GM18517 (cell line): Measurements from ENCODE around the gene TERB1.

Experiments used
- ATAC-seq: cut with Tn5 transposase; IDR thresholded peaks from one replicate; pipeline ENCODE4 v1.9.1; 2021; ENCODE audit warnings: mild to moderate bottlenecking, moderate library complexity; ENCODE audit not compliant: unreplicated experiment

The TERB1 gene, protein sequence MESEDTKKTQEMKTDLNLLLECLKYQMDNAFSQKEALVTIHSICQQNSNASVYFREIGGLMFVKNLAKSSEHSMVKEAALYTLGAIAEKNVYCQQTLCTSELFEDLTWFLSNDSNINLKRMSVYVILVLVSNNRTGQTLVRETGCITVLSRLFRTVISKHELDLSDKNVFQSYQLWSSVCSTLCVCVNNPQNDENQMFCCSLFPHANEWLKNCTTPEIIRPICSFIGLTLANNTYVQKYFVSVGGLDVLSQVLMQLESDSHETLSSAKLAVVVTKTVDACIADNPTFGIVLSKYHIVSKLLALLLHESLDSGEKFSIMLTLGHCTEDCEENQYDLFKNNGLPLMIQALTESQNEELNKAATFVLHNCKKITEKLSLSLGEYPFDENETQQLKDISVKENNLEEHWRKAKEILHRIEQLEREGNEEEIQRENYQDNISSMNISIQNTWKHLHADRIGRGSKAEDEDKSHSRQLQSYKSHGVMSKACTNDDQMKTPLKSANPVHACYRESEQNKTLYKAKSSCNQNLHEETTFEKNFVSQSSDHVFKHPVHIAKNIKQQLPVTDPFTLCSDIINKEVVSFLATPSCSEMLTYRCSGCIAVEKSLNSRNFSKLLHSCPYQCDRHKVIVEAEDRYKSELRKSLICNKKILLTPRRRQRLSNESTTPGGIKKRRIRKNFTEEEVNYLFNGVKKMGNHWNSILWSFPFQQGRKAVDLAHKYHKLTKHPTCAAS

DNA sequence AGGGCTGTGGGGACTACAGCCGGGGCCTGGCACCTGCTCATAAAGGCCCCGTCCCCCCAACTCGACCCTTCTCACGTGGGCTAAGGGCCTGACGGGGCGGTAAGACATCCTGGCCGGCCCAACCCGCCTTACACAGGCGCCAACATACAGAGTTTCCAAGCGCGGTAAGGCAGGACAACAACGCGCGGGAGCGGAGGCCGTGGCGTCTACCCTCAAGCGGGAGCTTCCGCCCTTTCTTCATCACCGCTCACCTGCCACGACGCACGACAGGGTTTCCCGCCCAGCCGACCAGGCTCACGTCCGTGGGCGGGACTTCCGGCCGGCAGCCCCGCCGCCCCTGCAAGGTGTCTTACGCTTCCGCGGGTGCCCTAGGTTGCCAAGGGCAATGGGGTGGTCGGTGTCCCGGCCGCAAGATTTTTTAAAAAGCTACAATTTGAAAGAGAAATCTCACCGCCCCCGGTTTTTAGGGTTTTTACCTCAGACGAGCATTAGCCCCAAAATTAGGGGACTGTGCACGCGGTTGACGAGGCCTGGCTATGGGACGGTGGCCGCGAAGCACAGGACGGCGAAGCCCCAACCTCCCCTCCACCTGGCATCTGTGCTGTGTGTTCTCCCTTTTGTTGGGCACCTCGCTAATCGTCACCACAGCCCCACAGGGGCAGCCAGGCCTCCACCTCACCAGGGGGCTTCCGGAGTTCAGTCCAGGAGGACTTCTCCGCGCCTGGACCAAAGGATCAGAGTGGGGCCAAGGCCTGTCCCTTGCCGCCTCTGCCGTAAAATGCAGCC lies at the start of gene TERB1:
Gene TERB1 (minus strand): TSS at position 265 of the 786 bp plus-strand sequence. CDS start 4,786 bp downstream, outside the sequence.
- ATAC-seq: no peak

DNA sequence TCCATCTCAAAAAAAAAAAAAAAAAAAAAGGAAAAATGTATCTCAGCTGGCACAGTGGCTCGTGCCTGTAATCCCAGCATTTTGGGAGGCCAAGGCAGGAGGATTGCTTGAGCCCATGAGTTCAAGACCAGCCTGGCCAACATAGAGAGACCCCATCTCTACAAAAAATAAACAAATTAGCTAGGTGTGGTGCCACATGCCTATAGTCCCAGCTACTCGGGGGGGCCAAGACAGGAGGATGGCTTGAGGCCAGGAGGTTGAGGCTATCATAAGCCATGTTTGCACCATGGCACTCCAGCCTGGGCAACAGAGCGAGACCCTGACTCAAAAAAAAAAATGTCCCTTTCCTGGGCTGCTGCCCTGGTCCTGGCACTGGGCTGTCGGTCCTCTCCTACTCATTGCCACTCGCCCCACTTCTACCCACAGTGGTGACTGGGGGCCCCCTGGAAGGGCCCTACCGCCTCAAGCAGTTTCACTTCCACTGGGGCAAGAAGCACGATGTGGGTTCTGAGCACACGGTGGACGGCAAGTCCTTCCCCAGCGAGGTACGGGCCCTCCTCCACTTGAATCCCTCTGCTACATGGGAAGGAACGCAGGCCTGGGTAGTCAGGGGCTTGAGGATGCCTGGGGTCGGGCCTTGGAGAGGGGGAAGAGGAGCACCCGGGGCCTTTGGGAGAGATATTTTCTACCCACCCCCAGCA lies 48.9 kb upstream of the TERB1 start:
- no peak for ATAC-seq

DNA sequence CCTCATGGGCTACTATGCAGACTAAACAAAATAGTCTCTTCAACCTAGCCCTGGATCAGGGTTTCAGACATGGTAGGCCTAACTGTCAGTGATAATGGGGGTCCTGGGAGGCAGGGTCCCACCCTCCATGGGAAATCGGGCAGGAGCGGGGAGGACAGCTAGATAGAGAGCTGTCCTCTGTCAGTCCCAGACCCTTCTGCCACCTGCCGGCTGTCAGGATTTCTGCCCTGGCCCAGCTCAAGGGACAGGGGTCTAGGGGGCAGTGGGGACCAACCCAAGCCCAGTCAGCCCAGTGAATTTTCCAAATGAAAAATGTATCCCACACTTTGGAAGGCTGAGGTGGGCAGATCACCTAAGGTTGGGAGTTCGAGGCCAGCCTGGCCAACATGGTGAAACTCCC lies 48.2 kb upstream of the TERB1 start:
- ATAC-seq: no peak

DNA sequence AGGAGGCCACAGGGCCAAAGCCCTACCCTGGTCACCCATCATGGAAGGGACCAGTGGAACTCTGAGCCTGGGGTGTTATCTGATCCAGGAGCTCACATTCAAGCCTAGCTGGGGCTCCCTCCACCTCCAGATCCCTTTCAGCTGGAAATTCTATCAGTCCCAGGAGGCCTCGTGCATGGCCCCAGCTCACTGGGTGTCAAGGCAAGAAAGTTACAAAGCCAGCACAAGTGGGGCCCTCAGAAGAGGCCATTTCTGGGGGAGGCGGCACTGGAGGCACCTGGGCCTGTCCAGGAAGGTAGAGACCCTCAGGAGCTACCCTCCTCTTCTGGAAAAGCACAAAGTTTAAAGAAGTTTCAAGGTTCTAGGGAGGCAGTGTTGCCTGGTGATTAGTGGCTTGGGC lies 47.6 kb upstream of the TERB1 start:
- no peak for ATAC-seq

DNA sequence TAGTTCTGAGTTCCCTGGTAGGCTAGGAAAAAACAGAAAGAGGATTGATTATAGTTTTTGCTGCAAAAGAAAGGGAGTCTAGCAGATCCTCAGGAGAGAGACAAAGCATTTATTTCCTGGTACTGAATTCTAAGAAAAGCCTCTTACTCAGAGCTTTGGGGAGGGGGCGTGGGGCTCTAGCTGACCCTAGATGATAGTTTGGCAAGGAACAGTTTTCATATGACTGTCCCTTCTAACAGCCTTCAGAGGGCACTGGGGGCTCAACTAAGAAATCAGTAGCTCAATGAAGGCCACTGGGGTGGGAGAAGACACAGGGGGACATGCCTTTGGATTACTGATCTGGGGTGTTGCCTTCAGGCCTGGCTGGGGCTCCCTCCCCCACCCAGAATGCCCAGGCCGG lies 46.8 kb upstream of the TERB1 start:
- no peak for ATAC-seq

DNA sequence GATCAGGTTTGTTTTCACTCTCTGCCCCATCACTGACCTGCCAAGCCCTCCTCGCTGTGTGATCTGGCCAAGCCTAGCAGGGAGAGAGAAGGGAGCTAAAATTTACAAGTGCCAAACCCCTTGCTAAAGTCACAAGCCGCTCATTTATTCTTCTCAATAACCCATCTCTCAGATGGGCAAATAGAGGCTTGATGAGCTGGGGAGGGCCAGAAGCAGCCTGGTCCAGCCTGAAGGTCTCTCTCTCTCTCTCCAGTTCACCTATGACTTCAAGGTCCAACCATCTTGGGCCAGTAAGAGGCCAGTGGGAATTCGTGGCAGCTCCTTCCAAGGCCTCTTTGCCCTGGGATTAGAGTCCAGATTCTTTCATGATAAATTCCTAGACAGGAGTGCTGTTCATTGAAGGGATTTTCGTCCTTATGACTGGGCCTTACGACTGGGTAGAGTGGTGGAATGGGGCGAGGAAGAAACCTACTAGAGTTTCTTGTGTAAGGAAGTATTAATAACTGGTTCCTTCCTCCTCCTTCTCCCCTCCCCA lies 46.2 kb upstream of the TERB1 start:
- ATAC-seq: no peak

DNA sequence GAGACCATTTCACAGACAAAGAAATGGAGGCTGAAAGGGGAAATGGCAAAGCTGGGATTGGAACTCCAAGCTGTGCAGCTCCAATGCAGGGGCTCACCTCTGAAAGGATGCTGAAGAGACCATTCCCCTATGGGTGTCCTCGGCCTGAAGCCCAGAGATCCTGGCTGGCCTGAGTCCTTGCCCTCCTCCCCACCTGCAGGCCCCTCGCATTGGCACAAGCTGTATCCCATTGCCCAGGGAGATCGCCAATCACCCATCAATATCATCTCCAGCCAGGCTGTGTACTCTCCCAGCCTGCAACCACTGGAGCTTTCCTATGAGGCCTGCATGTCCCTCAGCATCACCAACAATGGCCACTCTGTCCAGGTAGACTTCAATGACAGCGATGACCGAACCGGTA lies 45.4 kb upstream of the TERB1 start:
- no peak for ATAC-seq

DNA sequence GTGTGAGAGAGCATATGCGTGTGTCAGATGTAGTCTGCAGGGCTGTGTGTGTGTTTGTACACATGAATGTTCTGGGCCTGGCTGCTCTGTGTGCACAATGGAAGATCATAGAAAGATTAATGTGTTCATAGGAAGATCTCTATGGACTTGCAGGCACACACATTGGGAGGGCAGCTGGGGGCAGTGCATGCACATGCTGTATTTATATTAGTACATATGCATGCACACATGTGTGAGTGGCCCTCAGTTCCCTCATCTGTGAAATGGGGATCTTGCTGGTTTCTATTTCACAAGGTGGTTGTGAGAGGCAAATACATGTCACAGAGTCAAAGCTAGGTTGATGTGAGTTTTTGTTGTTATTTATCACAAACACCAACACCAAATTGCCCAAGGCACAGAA lies 44.9 kb upstream of the TERB1 start:
- ATAC-seq: no peak

DNA sequence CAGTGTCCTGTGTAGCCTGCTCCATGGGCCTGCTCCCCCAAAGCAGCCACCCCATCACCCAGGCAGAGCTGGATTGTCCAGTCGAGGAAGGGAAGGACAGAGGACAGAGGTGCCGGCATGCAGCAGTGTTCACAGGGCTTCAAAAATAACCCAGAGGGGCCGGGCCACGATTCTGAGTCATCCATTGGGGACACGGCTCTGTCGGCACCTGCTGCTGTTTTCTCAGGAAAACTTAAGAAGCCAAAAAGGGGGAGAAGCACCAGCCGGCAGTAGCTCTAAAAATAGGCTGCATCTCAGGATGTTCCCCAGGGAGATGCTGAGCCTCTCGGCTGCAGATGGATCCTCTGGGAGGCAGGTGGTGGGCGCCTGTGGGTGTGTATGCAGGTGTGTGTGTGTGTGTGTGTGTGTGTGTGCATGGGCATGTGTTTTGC lies 44.4 kb upstream of the TERB1 start:
- ATAC-seq: no peak

DNA sequence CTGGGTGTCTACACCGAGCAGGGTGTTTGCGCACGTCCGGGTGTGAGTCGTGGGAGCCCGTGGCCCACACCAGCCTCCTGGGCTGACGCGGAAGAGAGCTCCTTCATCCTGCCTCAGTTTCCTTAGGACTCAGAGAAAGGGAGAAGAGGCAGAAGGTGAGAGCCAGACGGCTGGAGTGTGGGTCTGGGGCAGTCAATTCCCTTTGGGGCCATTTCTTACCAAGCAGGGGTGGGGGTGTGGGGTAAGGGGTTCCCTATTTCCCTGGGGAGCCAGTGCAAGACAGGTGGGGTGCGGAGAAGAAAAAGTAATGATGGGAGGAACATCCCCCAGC lies 43.7 kb upstream of the TERB1 start:
- ATAC-seq: no peak

DNA sequence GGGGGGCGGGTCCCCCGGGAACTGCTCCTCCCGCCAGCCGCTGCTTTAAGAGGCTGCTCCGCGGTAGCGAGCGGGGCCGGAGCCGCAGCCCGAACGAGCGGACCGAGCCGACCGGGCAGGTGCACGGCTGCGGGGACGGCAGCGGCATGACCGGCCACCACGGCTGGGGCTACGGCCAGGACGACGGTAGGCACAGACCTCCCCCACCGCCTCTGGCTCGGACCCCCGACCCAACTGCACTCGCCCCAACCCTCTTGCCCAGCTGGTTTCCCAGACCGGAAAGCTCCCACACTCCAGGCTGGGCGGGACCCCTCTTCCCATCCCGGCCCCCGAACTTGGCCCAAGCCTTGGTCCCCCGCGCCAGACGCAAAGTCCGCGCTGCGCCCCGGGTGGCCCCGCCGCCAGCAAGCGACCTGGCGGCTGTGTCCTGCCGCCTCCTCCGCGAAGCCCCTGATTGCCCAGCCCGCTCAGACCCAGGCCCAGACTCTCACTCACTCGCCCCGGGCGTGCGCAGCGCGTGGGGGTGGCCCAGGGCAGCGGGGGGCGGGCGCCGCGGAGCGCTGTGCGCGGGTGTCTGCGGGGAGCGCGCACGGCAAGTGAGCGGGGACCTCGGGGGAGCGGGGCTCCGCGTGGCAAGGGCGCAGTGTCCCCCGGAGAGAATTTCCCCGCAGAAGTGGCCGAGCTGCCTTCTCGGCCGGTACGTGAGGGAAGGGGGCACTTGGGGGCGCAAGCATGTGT lies 43.1 kb upstream of the TERB1 start, which contains the start of gene CA7:
Gene CA7 (plus strand): TSS at position 73 of the 738 bp plus-strand sequence. CDS start 74 bp downstream, at position 147.
- no peak for ATAC-seq

DNA sequence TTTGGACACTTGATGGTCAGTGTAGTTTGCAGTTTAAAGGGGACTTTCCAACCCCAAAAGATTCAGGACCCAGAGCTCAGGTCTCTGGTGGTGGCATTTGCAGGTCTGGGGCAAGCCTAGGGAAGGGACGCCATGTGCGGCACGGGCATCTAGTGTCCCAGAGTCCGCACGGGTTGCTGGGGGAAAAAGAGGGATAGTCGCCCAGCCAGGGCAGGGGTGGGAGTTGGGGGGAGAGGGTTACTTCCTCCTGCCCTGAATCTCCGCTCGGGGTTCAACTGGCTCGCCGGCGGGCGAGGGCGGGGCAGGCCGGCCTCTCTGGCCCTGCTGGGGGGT lies 42.6 kb upstream of the TERB1 start:
- no peak for ATAC-seq

DNA sequence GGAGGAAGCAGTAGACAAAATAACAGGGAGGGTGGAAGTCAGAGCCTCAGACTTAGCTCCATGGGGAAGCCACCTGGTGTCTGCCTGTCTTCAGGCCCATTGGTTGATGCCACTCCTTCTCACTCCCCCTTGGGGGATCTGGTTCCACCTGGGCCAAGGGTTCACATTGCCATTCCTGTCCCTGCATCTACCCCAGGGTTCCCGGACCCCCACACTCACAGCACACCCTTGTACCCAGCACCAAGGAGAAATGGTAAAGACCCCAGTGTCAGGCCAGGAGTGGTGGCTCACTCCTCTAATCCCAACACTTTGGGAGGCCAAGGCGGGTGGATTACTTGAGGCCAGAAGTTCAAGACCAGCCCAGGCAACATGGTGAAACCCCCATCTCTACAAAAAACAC lies 41.8 kb upstream of the TERB1 start:
- ATAC-seq: no peak

DNA sequence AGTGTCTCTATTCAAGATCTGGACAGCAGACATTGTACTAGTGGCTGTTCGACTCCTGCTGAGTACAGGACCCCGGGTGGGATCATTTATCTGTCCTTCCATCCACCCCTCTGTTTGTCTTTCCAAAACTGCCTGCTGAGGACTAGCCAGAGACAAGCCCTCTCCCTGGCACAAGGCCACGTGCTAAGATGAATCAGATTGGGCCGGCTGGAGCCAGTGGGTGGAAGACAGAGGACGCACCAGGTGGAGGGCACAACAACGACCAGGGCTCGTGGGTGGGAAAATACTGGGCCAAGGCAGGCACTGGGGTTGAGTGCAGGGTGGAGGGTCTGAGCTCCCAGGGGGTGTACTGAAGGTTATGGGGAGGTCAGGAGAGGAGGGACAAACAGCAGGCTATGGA lies 41.4 kb upstream of the TERB1 start:
- ATAC-seq: no peak

DNA sequence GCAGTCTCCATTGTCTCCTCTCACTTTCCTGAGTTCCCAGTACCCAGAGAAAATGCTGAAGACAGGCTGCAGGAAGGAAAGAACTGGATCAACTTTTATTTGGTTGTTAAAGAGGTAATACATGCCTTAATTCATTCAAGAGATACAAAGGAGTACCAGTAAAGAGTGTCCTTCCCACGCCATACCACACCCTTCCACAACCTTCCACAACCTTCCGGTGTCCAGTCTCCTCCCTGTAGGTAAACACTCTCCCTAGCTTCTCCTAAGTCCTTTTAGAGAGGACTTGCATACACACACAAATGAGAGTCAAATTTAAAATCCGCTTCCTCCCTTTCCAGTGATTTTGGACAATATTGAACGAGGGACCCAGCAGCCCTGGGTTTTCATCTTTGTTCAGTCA lies 40.0 kb upstream of the TERB1 start:
- no peak for ATAC-seq

DNA sequence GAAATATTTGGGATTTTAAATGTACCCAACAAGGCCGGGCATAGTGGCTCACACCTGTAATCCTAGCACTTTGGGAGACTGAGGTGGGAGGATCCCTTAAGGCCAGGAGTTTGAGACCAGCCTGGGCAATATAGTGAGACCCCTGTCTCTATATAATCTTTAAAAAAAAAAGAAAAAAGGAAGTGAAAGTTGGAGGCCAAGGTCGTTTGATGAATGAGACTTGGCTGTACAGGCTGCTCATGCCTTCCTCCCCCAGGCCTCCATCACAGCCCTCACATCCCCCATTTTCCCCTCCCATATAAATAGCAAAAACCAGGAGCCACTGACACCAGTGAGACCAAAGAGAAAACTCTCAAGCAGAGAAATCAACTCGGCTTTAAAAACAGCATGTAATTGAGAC lies 39.5 kb upstream of the TERB1 start:
- no peak for ATAC-seq

DNA sequence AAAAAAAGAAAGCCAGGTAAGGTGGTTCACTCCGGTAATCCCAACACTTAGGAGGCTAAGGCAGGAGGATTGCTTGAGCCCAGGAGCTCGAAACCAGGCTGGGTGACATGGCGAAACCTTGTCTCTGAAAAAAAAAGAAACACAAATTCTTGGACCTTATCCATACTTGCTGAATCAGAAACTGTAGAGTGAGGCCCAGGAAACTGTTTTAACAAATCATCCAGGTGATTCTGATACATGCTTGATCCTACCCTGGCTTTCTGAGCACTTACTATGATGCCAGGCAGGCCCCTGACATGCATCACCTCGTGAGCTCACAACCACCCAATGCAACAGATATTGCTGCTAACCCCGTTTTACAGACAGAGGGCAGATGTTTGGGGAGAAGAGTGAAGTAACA lies 33.4 kb upstream of the TERB1 start:
- no peak for ATAC-seq

DNA sequence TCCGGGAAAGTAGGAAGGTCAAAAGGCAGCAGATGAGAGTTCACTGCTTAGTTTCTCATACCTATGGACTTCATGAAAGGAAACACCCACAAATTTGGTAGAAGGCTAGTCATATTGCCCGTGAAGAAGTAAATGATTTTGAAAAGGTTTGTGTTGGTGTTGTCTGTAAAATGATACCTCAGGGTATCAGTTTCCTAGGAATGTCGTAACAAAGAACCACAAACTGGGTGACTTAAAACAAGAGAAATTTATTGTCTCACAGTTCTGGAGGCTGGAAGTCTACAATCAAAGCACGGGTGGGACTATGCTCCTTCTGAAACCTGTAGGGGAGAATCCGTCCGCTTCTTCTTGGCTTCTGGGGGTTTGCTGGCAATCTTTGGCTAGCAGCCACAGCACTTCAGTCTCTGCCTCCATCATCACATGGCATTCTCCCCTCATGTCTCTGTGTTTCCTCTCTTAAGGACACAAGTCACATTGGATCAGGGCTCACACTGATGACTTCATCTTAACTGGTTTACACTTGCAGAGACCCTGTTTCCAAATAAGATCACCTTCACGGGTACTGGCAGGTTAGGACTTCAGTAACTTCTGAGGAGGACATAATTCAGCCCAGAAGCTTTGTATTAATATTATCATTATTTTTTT lies 31.4 kb upstream of the TERB1 start:
- ATAC-seq: no peak

DNA sequence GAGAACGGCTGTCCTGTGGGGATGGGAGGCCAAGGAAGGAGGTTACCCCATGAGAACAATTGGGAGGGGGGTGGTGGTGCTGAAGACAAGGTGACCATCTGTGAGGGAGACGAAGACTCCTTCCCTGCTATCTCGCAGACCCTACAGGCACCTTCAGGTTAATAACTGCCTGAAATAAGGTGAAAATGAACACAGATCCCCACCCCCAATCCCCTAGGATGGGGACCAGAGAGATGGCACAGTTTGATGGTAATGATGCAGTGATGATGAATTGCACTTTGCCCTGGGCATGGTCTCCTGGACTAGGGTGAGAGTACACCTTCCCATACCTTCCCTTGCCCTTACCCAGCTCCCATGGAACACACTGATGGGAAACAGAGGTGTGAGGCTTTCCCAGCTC lies 30.8 kb upstream of the TERB1 start:
- ATAC-seq: no peak
